Thyroid gland (tissue), 4 donors: ENCODE data around the gene WDR6.

Source experiments
- POLR2A ChIP-seq, 2 donors: fragments of 450-650 bp; IDR thresholded peaks; one replicate each; pipeline ENCODE4 v1.6.1; 2017; ENCODE audit warnings: antibody characterized with exemption in 2 of 2, mild to moderate bottlenecking in 2 of 2, moderate library complexity in 1 of 2
- TF ChIP-seq, protein P1 (sequence below), 6 experiments: fragments of 200-600 bp in 3 of 6; fragments of 450-650 bp in 3 of 6; sonication (generic) in 3 of 6; IDR thresholded peaks; one replicate each; pipeline ENCODE4 v1.5.1; 2016 to 2019; ENCODE audit warnings: antibody characterized with exemption in 6 of 6, mild to moderate bottlenecking in 2 of 6, inconsistent platforms in 1 of 6, moderate library complexity in 1 of 6

DNA sequence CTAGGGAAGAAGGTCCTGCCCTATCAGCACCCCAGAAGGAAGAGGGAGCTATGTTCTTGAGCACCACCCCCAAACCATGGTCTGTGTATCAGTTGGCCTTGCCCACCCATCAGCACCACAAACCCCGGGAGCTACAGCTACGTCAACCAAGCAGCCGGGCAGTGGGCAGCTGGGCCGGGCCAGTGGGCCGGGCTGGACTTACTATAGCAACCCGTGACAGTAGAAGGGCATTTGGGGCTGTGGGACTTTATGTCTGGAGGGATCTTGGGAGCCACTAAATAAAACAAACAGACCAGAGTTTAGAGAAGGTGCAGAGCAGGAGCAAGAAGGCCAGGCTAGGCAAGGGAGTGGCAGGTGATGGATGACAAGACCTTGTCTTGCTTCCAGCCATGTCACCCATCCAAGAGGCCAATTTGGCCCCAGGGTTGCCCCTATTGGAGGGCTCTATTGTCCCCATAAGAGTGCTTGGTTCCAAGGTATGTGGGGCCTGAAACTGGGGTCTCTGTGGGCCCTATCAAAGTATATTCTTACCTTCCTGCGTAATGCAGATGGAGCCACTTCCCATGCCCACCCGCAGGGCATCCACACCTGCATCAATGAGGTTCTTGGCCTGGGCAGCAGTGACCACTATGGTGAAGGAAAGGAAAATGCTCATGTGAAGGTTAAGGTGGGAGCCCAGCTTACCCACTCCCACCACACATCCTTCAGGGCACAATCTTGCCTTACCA is 18.8 kb downstream of the WDR6 start:
- TF ChIP-seq, protein P1, sequence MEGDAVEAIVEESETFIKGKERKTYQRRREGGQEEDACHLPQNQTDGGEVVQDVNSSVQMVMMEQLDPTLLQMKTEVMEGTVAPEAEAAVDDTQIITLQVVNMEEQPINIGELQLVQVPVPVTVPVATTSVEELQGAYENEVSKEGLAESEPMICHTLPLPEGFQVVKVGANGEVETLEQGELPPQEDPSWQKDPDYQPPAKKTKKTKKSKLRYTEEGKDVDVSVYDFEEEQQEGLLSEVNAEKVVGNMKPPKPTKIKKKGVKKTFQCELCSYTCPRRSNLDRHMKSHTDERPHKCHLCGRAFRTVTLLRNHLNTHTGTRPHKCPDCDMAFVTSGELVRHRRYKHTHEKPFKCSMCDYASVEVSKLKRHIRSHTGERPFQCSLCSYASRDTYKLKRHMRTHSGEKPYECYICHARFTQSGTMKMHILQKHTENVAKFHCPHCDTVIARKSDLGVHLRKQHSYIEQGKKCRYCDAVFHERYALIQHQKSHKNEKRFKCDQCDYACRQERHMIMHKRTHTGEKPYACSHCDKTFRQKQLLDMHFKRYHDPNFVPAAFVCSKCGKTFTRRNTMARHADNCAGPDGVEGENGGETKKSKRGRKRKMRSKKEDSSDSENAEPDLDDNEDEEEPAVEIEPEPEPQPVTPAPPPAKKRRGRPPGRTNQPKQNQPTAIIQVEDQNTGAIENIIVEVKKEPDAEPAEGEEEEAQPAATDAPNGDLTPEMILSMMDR (IDR thresholded peaks at IDR 0.05) = no peak
- TF ChIP-seq POLR2A (IDR thresholded peaks at IDR 0.05) = no peak
